SK-N-SH treated with all-trans-retinoic acid at 6 μM for 48 hours (cell line): ENCODE data around the gene DES.

Experiments
- CREB5 ChIP-seq: fragments of 250-450 bp; sonication (Bioruptor Pico); IDR thresholded peaks from 2 replicates; pipeline ENCODE4 v1.5.1; 2020; ENCODE audit warnings: low read depth, mild to moderate bottlenecking, moderate library complexity
- ISL1 ChIP-seq: fragments of 250-450 bp; sonication (Bioruptor Pico); IDR thresholded peaks from 2 replicates; pipeline ENCODE4 v2.1.2; 2022; ENCODE audit warnings: mild to moderate bottlenecking, moderate library complexity
- RARB ChIP-seq: fragments of 250-450 bp; sonication (Bioruptor Pico); IDR thresholded peaks from 2 replicates; pipeline ENCODE4 v1.8.0; 2021; ENCODE audit warnings: mild to moderate bottlenecking, moderate library complexity
- ZNF70 ChIP-seq: fragments of 450-650 bp; formaldehyde crosslinking; IDR thresholded peaks from 2 replicates; pipeline ENCODE4 v1.5.0; 2020; ENCODE audit warnings: mild to moderate bottlenecking, moderate library complexity
- TF ChIP-seq, protein P1 (sequence below): fragments of 250-450 bp; sonication (Bioruptor Pico); IDR thresholded peaks from 2 replicates; pipeline ENCODE4 v1.5.1; 2021; ENCODE audit warnings: mild to moderate bottlenecking, moderate library complexity

GRCh38 chr2:219405451-219405850, 12.7 kb upstream of the DES start:
- TF ChIP-seq, protein P1, sequence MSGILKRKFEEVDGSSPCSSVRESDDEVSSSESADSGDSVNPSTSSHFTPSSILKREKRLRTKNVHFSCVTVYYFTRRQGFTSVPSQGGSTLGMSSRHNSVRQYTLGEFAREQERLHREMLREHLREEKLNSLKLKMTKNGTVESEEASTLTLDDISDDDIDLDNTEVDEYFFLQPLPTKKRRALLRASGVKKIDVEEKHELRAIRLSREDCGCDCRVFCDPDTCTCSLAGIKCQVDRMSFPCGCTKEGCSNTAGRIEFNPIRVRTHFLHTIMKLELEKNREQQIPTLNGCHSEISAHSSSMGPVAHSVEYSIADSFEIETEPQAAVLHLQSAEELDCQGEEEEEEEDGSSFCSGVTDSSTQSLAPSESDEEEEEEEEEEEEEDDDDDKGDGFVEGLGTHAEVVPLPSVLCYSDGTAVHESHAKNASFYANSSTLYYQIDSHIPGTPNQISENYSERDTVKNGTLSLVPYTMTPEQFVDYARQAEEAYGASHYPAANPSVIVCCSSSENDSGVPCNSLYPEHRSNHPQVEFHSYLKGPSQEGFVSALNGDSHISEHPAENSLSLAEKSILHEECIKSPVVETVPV (CRISPR knock-in tag): no peak
- TF ChIP-seq RARB (CRISPR knock-in tag): no peak
- TF ChIP-seq CREB5 (CRISPR knock-in tag): no peak
- no peak for TF ChIP-seq ZNF70 (CRISPR knock-in tag)
- TF ChIP-seq ISL1 (CRISPR knock-in tag): no peak
